ENCODE measurements around the gene SYTL3. TPM values are rescaled to one million over a fixed set of nuclear protein-coding genes. Genes with fewer than 3 reads are reported as not detected.
A peak's percentile ranks its signal among the peaks of the same experiment; 100 is the strongest.

Gene SYTL3
- total RNA-seq, 2 experiments from 2014 or later = 97.8 to 101 TPM

DNA sequence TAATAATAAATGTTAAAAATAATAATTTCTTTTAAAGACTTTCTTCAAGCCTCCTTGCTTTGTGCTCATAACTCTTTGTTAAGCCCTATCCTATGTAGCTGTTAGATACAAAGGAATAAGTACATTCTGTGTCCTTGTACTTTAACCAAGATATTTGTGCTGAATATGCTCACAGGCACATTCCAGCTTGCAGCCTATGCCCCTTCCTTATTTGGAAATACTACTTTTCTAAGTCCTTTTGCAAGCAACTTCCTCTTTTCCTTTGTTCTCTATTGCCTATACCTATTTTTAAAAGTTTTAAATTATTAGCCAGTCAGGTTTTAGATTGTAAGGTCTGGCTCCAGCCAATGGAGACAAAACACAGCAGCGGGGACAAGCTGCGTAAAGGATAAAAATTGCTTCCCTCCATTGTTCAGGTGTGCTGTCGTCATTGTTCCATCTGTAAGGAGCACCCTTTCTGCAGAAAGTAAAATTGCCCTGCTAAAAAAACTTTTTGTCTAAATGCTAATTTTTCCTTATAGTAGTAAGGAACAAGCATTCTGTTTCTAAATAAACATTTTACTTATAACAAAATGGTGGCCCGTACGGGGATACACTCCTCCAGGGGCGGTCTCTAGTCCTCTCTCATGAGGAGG, 80.2 kb downstream of the SYTL3 start:
- Mint-ChIP-seq H3K4me1 (no peaks in the 10 kb centered on the region), H3K36me3 (peaks cover 79% of the 10 kb centered on the region), H3K9me3 (peaks cover 4% of the 10 kb centered on the region), H3K27ac (no peak overlapping the region), H3K27me3 (no peaks in the 10 kb centered on the region), H3K4me3 (no peak overlapping the region)
- no peak for DNase-seq

GRCh38 chr6:158730541-158730907, 80.7 kb downstream of the SYTL3 start:
- H3K4me3 Mint-ChIP-seq = no peak overlapping the region
- peaks cover 4% of the 10 kb centered on the region for H3K9me3 Mint-ChIP-seq
- no peaks in the 10 kb centered on the region for H3K27me3 Mint-ChIP-seq
- DNase-seq = no peak
- H3K27ac Mint-ChIP-seq = peak overlapping the region; percentile 54
- H3K4me1 Mint-ChIP-seq = no peaks in the 10 kb centered on the region
- H3K36me3 Mint-ChIP-seq = peaks cover 78% of the 10 kb centered on the region

GRCh38 chr6:158735009-158735408, 85.2 kb downstream of the SYTL3 start:
- Mint-ChIP-seq H3K4me1 (peaks cover 4% of the 10 kb centered on the region), H3K27me3 (no peaks in the 10 kb centered on the region), H3K27ac (no peak overlapping the region), H3K4me3 (no peak overlapping the region), H3K9me3 (peaks cover 17% of the 10 kb centered on the region), H3K36me3 (peaks cover 88% of the 10 kb centered on the region)
- no peak for DNase-seq

DNA sequence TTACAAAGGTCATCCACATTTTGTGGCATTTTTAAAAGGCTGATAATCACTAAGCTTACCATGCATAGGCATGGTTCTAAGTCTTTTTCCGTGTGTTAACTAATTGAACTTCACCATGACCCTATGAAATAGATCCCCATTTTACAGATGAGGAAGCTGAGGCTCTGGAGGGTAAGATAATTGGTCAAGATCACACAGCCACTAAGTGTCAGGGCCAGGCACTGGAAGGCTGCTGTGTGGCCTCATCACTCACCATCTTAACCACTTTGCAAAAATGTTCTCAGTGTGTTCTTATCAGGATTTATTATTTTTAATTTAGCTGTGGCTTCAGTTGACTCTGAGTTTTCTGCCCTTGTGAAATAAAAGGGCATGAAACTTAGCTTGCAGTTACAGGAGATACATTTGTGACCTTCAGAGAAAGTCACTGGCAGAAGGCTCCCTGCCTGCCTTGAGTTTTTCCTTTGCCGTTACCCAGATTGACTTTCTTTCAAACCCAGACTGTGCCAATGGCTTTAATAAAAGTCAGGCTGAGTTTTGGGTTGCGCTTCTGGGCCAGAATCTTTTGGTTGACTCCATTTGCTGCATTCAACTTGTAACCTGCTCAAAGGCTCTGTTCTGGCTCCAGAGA, 87.3 kb downstream of the SYTL3 start:
- Mint-ChIP-seq H3K27me3 (no peaks in the 10 kb centered on the region), H3K4me3 (no peak overlapping the region), H3K4me1 (peaks cover 4% of the 10 kb centered on the region), H3K27ac (no peak overlapping the region), H3K9me3 (peaks cover 13% of the 10 kb centered on the region), H3K36me3 (peaks cover 83% of the 10 kb centered on the region)
- no peak for DNase-seq

- Mint-ChIP-seq H3K4me1 (peaks cover 4% of the 10 kb centered on the region), H3K4me3 (no peak overlapping the region), H3K27ac (no peak overlapping the region), H3K27me3 (no peaks in the 10 kb centered on the region), H3K9me3 (peaks cover 13% of the 10 kb centered on the region), H3K36me3 (peaks cover 80% of the 10 kb centered on the region)
- DNase-seq = no peak
Measured at GRCh38 chr6:158737710-158738615, 88.1 kb downstream of the SYTL3 start.

DNA sequence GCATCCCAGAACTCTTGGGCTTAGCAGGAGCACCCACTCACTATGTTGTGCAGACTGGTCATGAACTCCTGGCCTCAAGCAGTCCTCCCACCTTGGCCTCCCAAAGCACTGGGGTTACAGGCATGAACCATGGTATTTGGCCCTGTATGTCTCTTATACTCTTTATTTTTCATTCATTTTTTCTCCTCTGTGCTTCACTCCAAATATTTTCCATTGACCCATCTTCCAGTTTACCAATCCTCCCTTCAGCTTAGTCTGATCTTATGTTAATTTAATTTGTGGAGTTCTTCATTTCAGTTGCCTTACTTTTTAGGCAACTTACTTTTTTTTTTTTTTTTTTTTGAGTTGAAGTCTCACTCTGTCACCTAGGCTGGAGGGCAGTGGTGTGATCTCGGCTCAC, 89.8 kb downstream of the SYTL3 start:
- H3K36me3 Mint-ChIP-seq = peaks cover 71% of the 10 kb centered on the region
- H3K4me1 Mint-ChIP-seq = peaks cover 4% of the 10 kb centered on the region
- no peak overlapping the region for H3K4me3 Mint-ChIP-seq
- DNase-seq = no peak
- H3K27ac Mint-ChIP-seq = no peak overlapping the region
- no peaks in the 10 kb centered on the region for H3K27me3 Mint-ChIP-seq
- peaks cover 13% of the 10 kb centered on the region for H3K9me3 Mint-ChIP-seq

DNA sequence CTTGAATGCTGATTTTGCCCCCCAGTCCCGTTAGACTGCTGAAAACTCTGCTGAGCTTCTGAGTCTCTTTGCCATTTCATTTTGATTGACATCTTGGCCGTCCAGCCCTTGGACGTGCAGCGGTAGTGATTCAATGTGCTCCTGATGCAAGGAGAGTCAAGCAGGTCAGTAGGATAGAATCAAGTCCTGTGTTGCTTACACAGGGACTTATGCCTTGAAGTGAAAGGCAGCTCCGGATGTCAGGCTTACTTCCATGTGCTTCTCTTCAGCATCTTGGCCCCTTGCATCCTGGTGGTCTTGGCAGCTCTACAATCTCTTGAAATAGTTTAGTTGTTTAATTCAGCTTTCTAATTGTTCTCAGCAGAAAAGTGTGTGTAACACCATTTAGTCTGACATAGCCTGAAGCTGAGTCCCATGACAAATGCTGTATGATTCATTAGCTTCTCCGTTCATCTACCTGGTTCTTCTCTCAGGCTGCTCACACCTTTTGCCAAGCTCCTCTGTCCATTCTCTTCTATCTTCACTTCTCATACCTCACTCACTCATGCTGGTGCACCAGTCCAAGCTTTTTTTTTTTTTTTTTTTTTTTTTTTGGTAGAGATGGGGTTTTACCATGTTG, 93.3 kb downstream of the SYTL3 start:
- H3K9me3 Mint-ChIP-seq = peaks cover 12% of the 10 kb centered on the region
- H3K27ac Mint-ChIP-seq = no peak overlapping the region
- H3K4me1 Mint-ChIP-seq = peaks cover under 1% of the 10 kb centered on the region
- H3K4me3 Mint-ChIP-seq = no peak overlapping the region
- DNase-seq = no peak
- H3K27me3 Mint-ChIP-seq = no peaks in the 10 kb centered on the region
- H3K36me3 Mint-ChIP-seq = peaks cover 55% of the 10 kb centered on the region

GRCh38 chr6:158744986-158745430, 95.2 kb downstream of the SYTL3 start:
- no peak overlapping the region for H3K4me3 Mint-ChIP-seq
- no peaks in the 10 kb centered on the region for H3K27me3 Mint-ChIP-seq
- no peaks in the 10 kb centered on the region for H3K4me1 Mint-ChIP-seq
- no peak overlapping the region for H3K27ac Mint-ChIP-seq
- peaks cover 43% of the 10 kb centered on the region for H3K36me3 Mint-ChIP-seq
- H3K9me3 Mint-ChIP-seq = no peaks in the 10 kb centered on the region
- no peak for DNase-seq

- H3K4me1 Mint-ChIP-seq = no peaks in the 10 kb centered on the region
- H3K9me3 Mint-ChIP-seq = no peaks in the 10 kb centered on the region
- no peak for DNase-seq
- no peak overlapping the region for H3K4me3 Mint-ChIP-seq
- no peak overlapping the region for H3K27ac Mint-ChIP-seq
- peaks cover 15% of the 10 kb centered on the region for H3K36me3 Mint-ChIP-seq
- no peaks in the 10 kb centered on the region for H3K27me3 Mint-ChIP-seq
Measured at GRCh38 chr6:158751224-158751623, 101.4 kb downstream of the SYTL3 start.

DNA sequence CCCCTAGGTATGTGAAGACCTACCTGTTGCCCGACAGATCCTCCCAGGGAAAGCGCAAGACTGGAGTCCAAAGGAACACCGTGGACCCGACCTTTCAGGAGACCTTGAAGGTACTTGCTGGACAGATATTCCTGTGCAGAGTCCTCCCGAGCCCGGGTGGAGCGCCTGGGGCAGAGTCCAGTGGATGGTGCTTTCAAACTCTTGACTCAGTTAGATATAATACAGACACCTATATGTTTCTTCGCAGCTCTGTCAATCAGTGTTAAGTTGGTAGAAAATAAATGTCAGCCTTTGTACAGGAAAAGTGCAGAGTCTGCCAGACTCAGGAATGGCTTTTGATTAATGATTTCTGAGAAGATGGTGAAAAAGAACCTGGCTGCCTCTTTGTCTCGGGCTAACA, 102.1 kb downstream of the SYTL3 start:
- H3K9me3 Mint-ChIP-seq = no peaks in the 10 kb centered on the region
- H3K36me3 Mint-ChIP-seq = peaks cover 15% of the 10 kb centered on the region
- no peaks in the 10 kb centered on the region for H3K27me3 Mint-ChIP-seq
- no peak for DNase-seq
- H3K27ac Mint-ChIP-seq = no peak overlapping the region
- H3K4me3 Mint-ChIP-seq = no peak overlapping the region
- no peaks in the 10 kb centered on the region for H3K4me1 Mint-ChIP-seq

DNA sequence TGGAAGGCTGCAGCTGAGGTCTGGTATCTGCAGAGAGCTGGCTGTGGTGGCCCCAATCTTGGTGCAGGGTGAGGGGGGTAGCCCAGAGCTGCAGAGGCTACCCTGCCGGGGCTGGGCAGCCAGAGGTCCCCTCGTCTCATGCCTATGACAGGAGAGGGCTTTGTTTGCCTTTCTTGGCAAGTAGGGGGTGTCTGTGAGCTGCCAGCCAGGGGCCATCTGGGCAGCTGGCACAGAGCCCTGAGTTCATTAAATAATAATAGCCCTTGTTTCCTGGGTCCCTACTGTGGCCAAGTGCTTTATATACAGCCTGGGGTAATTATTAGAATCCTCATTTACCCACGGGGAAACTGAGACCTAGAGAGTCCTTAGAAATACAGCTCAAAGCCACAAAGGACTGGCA, 102.8 kb downstream of the SYTL3 start:
- Mint-ChIP-seq H3K27ac (no peak overlapping the region), H3K36me3 (peaks cover 16% of the 10 kb centered on the region), H3K4me3 (no peak overlapping the region), H3K9me3 (no peaks in the 10 kb centered on the region), H3K27me3 (no peaks in the 10 kb centered on the region), H3K4me1 (no peaks in the 10 kb centered on the region)
- DNase-seq = no peak

DNA sequence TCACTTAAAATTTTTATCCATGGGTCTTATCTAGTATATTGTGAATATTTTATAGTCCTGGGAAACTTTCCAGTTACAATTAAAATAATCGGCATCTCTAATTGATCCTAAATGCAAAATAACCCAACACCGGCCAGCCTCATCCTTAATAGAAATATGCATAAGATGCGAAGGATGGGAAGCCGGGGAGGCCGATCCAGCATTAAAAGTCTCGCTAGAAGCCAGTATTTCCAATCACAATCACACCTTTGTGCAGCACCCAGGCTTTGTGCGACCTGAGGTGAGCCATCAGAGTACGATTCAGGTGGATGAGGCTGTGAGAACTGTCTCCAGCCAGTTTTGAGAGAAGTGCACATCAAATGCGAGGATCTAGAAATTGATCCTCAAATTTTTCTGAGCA, 104.0 kb downstream of the SYTL3 start:
- H3K36me3 Mint-ChIP-seq = peaks cover 14% of the 10 kb centered on the region
- no peak overlapping the region for H3K4me3 Mint-ChIP-seq
- H3K4me1 Mint-ChIP-seq = no peaks in the 10 kb centered on the region
- no peak for DNase-seq
- no peaks in the 10 kb centered on the region for H3K27me3 Mint-ChIP-seq
- H3K27ac Mint-ChIP-seq = no peak overlapping the region
- H3K9me3 Mint-ChIP-seq = no peaks in the 10 kb centered on the region

- H3K4me1 Mint-ChIP-seq = no peaks in the 10 kb centered on the region
- no peak for DNase-seq
- H3K27me3 Mint-ChIP-seq = no peaks in the 10 kb centered on the region
- H3K4me3 Mint-ChIP-seq = no peak overlapping the region
- H3K27ac Mint-ChIP-seq = peak overlapping the region; percentile 59
- no peaks in the 10 kb centered on the region for H3K9me3 Mint-ChIP-seq
- peaks cover 12% of the 10 kb centered on the region for H3K36me3 Mint-ChIP-seq
Measured at GRCh38 chr6:158754738-158755137, 104.9 kb downstream of the SYTL3 start.

GRCh38 chr6:158755636-158756035, 105.8 kb downstream of the SYTL3 start:
- no peak for DNase-seq
- no peaks in the 10 kb centered on the region for H3K4me1 Mint-ChIP-seq
- H3K36me3 Mint-ChIP-seq = peaks cover 9% of the 10 kb centered on the region
- no peak overlapping the region for H3K4me3 Mint-ChIP-seq
- no peaks in the 10 kb centered on the region for H3K27me3 Mint-ChIP-seq
- H3K27ac Mint-ChIP-seq = no peak overlapping the region
- no peaks in the 10 kb centered on the region for H3K9me3 Mint-ChIP-seq

- H3K36me3 Mint-ChIP-seq = peaks cover 9% of the 10 kb centered on the region
- H3K4me3 Mint-ChIP-seq = no peak overlapping the region
- no peak for DNase-seq
- no peak overlapping the region for H3K27ac Mint-ChIP-seq
- H3K27me3 Mint-ChIP-seq = no peaks in the 10 kb centered on the region
- H3K4me1 Mint-ChIP-seq = no peaks in the 10 kb centered on the region
- no peaks in the 10 kb centered on the region for H3K9me3 Mint-ChIP-seq
Measured at GRCh38 chr6:158756126-158756525, 106.3 kb downstream of the SYTL3 start.
